SK-N-SH treated with all-trans-retinoic acid at 6 μM for 48 hours (cell line): ENCODE data around the gene GAD1.

Experiments used
- ARNTL ChIP-seq: fragments of 450-650 bp; formaldehyde crosslinking; IDR thresholded peaks from 2 replicates; pipeline ENCODE4 v1.5.0; 2020; ENCODE audit warnings: low read depth, mild to moderate bottlenecking, moderate library complexity, borderline replicate concordance
- CREB5 ChIP-seq: fragments of 250-450 bp; sonication (Bioruptor Pico); IDR thresholded peaks from 2 replicates; pipeline ENCODE4 v1.5.1; 2020; ENCODE audit warnings: low read depth, mild to moderate bottlenecking, moderate library complexity
- CSDC2 ChIP-seq: fragments of 250-450 bp; sonication (Bioruptor Pico); IDR thresholded peaks from 2 replicates; pipeline ENCODE4 v1.5.0; 2020; ENCODE audit warnings: mild to moderate bottlenecking, moderate library complexity
- CSRNP3 ChIP-seq: fragments of 250-450 bp; sonication (Bioruptor Pico); IDR thresholded peaks from 2 replicates; pipeline ENCODE4 v1.5.1; 2021; ENCODE audit warnings: mild to moderate bottlenecking, moderate library complexity
- ISL1 ChIP-seq: fragments of 250-450 bp; sonication (Bioruptor Pico); IDR thresholded peaks from 2 replicates; pipeline ENCODE4 v2.1.2; 2022; ENCODE audit warnings: mild to moderate bottlenecking, moderate library complexity
- SNAI2 ChIP-seq: fragments of 250-450 bp; sonication (Bioruptor Pico); IDR thresholded peaks from 2 replicates; pipeline ENCODE4 v1.5.0; 2020; ENCODE audit warnings: mild to moderate bottlenecking, moderate library complexity
- TCF4 ChIP-seq: fragments of 250-450 bp; sonication (Bioruptor Pico); IDR thresholded peaks from 2 replicates; pipeline ENCODE4 v1.8.0; 2021; ENCODE audit warnings: mild to moderate bottlenecking, moderate library complexity, borderline replicate concordance
- TOX ChIP-seq: fragments of 250-450 bp; sonication (Bioruptor Pico); IDR thresholded peaks from 2 replicates; pipeline ENCODE4 v1.8.0; 2021; ENCODE audit warnings: mild to moderate bottlenecking, moderate library complexity, borderline replicate concordance
- TSHZ2 ChIP-seq: fragments of 250-450 bp; sonication (Bioruptor Pico); IDR thresholded peaks from 2 replicates; pipeline ENCODE4 v1.5.0; 2020; ENCODE audit warnings: mild to moderate bottlenecking, moderate library complexity
- ZC3H10 ChIP-seq: fragments of 250-450 bp; sonication (Bioruptor Pico); IDR thresholded peaks from 2 replicates; pipeline ENCODE4 v1.5.1; 2021; ENCODE audit warnings: mild to moderate bottlenecking, moderate library complexity
- ZFP3 ChIP-seq: fragments of 250-450 bp; sonication (Bioruptor Pico); IDR thresholded peaks from 2 replicates; pipeline ENCODE4 v1.5.0; 2020; ENCODE audit warnings: mild to moderate bottlenecking, moderate library complexity

- TF ChIP-seq ISL1 (CRISPR knock-in tag) (no peak), ZC3H10 (CRISPR knock-in tag) (no peak), TCF4 (CRISPR knock-in tag) (no peak), SNAI2 (no peak), ZFP3 (CRISPR knock-in tag) (no peak), CREB5 (CRISPR knock-in tag) (no peak), CSRNP3 (no peak), TOX (CRISPR knock-in tag) (no peak), ARNTL (no peak), TSHZ2 (CRISPR knock-in tag) (no peak), CSDC2 (no peak)
Observed at GRCh38 chr2:170770606-170771420, 45.9 kb upstream of the GAD1 start.
